ENCODE results near the gene VAMP4.

VAMP4 gene

GRCh38 chr1:171780583-171781175, 38.8 kb upstream of the VAMP4 start:
- Histone ChIP-seq H3K36me3 (ENCODE audit: control insufficient read depth in 2 of 2, insufficient read depth in 2 of 2, low read length in 2 of 2) (peaks cover 14% of the 10 kb centered on the region in 2 donors), H3K9ac (ENCODE audit: low read depth in 1 of 2, low read length in 2 of 2) (peak overlapping the region; percentile 77 to 85), H3K4me3 (ENCODE audit: low read length in 2 of 2) (peak overlapping the region; percentile 82 to 92), H3K27me3 (ENCODE audit: control insufficient read depth in 2 of 2, insufficient read depth in 2 of 2, low read length in 2 of 2) (no peaks in the 10 kb centered on the region), H3K27ac (ENCODE audit: low read depth in 2 of 2, low read length in 2 of 2) (peak overlapping the region; percentile 80 to 90), H3K9me3 (ENCODE audit: control insufficient read depth in 2 of 2, low read length in 2 of 2) (no peaks in the 10 kb centered on the region), H3K4me1 (ENCODE audit: control insufficient read depth in 2 of 2, insufficient read depth in 2 of 2, low read length in 2 of 2) (peaks cover 10 to 15% of the 10 kb centered on the region in 2 donors)

- no peaks in the 10 kb centered on the region for H3K9me3 ChIP-seq (ENCODE audit: control insufficient read depth in 2 of 2, low read length in 2 of 2)
- no peaks in the 10 kb centered on the region for H3K36me3 ChIP-seq (ENCODE audit: control insufficient read depth in 2 of 2, insufficient read depth in 2 of 2, low read length in 2 of 2)
- no peaks in the 10 kb centered on the region for H3K4me1 ChIP-seq (ENCODE audit: control insufficient read depth in 2 of 2, insufficient read depth in 2 of 2, low read length in 2 of 2)
- H3K4me3 ChIP-seq (ENCODE audit: low read length in 2 of 2), result no peak overlapping the region
- no peak overlapping the region for H3K27ac ChIP-seq (ENCODE audit: low read depth in 2 of 2, low read length in 2 of 2)
- H3K9ac ChIP-seq (ENCODE audit: low read depth in 1 of 2, low read length in 2 of 2), result no peak overlapping the region
- H3K27me3 ChIP-seq (ENCODE audit: control insufficient read depth in 2 of 2, insufficient read depth in 2 of 2, low read length in 2 of 2), result no peaks in the 10 kb centered on the region
Measured at GRCh38 chr1:171772312-171772711, 30.4 kb upstream of the VAMP4 start.

- H3K4me1 ChIP-seq (ENCODE audit: control insufficient read depth in 2 of 2, insufficient read depth in 2 of 2, low read length in 2 of 2), result no peaks in the 10 kb centered on the region
- H3K27me3 ChIP-seq (ENCODE audit: control insufficient read depth in 2 of 2, insufficient read depth in 2 of 2, low read length in 2 of 2), result no peaks in the 10 kb centered on the region
- H3K36me3 ChIP-seq (ENCODE audit: control insufficient read depth in 2 of 2, insufficient read depth in 2 of 2, low read length in 2 of 2), result no peaks in the 10 kb centered on the region
- H3K4me3 ChIP-seq (ENCODE audit: low read length in 2 of 2), result no peak overlapping the region
- H3K27ac ChIP-seq (ENCODE audit: low read depth in 2 of 2, low read length in 2 of 2), result no peak overlapping the region
- no peaks in the 10 kb centered on the region for H3K9me3 ChIP-seq (ENCODE audit: control insufficient read depth in 2 of 2, low read length in 2 of 2)
- no peak overlapping the region for H3K9ac ChIP-seq (ENCODE audit: low read depth in 1 of 2, low read length in 2 of 2)
Measured at GRCh38 chr1:171769754-171770153, 27.9 kb upstream of the VAMP4 start.

- Histone ChIP-seq H3K9me3 (ENCODE audit: control insufficient read depth in 2 of 2, low read length in 2 of 2) (no peaks in the 10 kb centered on the region), H3K4me1 (ENCODE audit: control insufficient read depth in 2 of 2, insufficient read depth in 2 of 2, low read length in 2 of 2) (no peaks in the 10 kb centered on the region), H3K36me3 (ENCODE audit: control insufficient read depth in 2 of 2, insufficient read depth in 2 of 2, low read length in 2 of 2) (no peaks in the 10 kb centered on the region), H3K27ac (ENCODE audit: low read depth in 2 of 2, low read length in 2 of 2) (no peak overlapping the region), H3K4me3 (ENCODE audit: low read length in 2 of 2) (no peak overlapping the region), H3K9ac (ENCODE audit: low read depth in 1 of 2, low read length in 2 of 2) (no peak overlapping the region), H3K27me3 (ENCODE audit: control insufficient read depth in 2 of 2, insufficient read depth in 2 of 2, low read length in 2 of 2) (no peaks in the 10 kb centered on the region)
Measured at GRCh38 chr1:171769171-171769570, 27.3 kb upstream of the VAMP4 start.

- Histone ChIP-seq H3K36me3 (ENCODE audit: control insufficient read depth in 2 of 2, insufficient read depth in 2 of 2, low read length in 2 of 2) (no peaks in the 10 kb centered on the region), H3K27me3 (ENCODE audit: control insufficient read depth in 2 of 2, insufficient read depth in 2 of 2, low read length in 2 of 2) (no peaks in the 10 kb centered on the region), H3K9ac (ENCODE audit: low read depth in 1 of 2, low read length in 2 of 2) (no peak overlapping the region), H3K9me3 (ENCODE audit: control insufficient read depth in 2 of 2, low read length in 2 of 2) (no peaks in the 10 kb centered on the region), H3K4me1 (ENCODE audit: control insufficient read depth in 2 of 2, insufficient read depth in 2 of 2, low read length in 2 of 2) (no peaks in the 10 kb centered on the region), H3K27ac (ENCODE audit: low read depth in 2 of 2, low read length in 2 of 2) (no peak overlapping the region), H3K4me3 (ENCODE audit: low read length in 2 of 2) (no peak overlapping the region)
Measured at GRCh38 chr1:171763764-171764163, 21.9 kb upstream of the VAMP4 start.

GRCh38 chr1:171762143-171762563, 20.3 kb upstream of the VAMP4 start:
- Histone ChIP-seq H3K9me3 (ENCODE audit: control insufficient read depth in 2 of 2, low read length in 2 of 2) (no peaks in the 10 kb centered on the region), H3K4me1 (ENCODE audit: control insufficient read depth in 2 of 2, insufficient read depth in 2 of 2, low read length in 2 of 2) (no peaks in the 10 kb centered on the region), H3K9ac (ENCODE audit: low read depth in 1 of 2, low read length in 2 of 2) (no peak overlapping the region), H3K27ac (ENCODE audit: low read depth in 2 of 2, low read length in 2 of 2) (no peak overlapping the region), H3K4me3 (ENCODE audit: low read length in 2 of 2) (no peak overlapping the region), H3K27me3 (ENCODE audit: control insufficient read depth in 2 of 2, insufficient read depth in 2 of 2, low read length in 2 of 2) (no peaks in the 10 kb centered on the region), H3K36me3 (ENCODE audit: control insufficient read depth in 2 of 2, insufficient read depth in 2 of 2, low read length in 2 of 2) (no peaks in the 10 kb centered on the region)

- Histone ChIP-seq H3K36me3 (ENCODE audit: control insufficient read depth in 2 of 2, insufficient read depth in 2 of 2, low read length in 2 of 2) (no peaks in the 10 kb centered on the region), H3K4me1 (ENCODE audit: control insufficient read depth in 2 of 2, insufficient read depth in 2 of 2, low read length in 2 of 2) (no peaks in the 10 kb centered on the region), H3K9ac (ENCODE audit: low read depth in 1 of 2, low read length in 2 of 2) (no peak overlapping the region), H3K27me3 (ENCODE audit: control insufficient read depth in 2 of 2, insufficient read depth in 2 of 2, low read length in 2 of 2) (no peaks in the 10 kb centered on the region), H3K9me3 (ENCODE audit: control insufficient read depth in 2 of 2, low read length in 2 of 2) (no peaks in the 10 kb centered on the region), H3K27ac (ENCODE audit: low read depth in 2 of 2, low read length in 2 of 2) (no peak overlapping the region), H3K4me3 (ENCODE audit: low read length in 2 of 2) (no peak overlapping the region)
Measured at GRCh38 chr1:171758011-171758410, 16.1 kb upstream of the VAMP4 start.

GRCh38 chr1:171756856-171757255, 15.0 kb upstream of the VAMP4 start:
- Histone ChIP-seq H3K9me3 (ENCODE audit: control insufficient read depth in 2 of 2, low read length in 2 of 2) (no peaks in the 10 kb centered on the region), H3K4me1 (ENCODE audit: control insufficient read depth in 2 of 2, insufficient read depth in 2 of 2, low read length in 2 of 2) (no peaks in the 10 kb centered on the region), H3K9ac (ENCODE audit: low read depth in 1 of 2, low read length in 2 of 2) (no peak overlapping the region), H3K27ac (ENCODE audit: low read depth in 2 of 2, low read length in 2 of 2) (no peak overlapping the region), H3K27me3 (ENCODE audit: control insufficient read depth in 2 of 2, insufficient read depth in 2 of 2, low read length in 2 of 2) (no peaks in the 10 kb centered on the region), H3K4me3 (ENCODE audit: low read length in 2 of 2) (no peak overlapping the region), H3K36me3 (ENCODE audit: control insufficient read depth in 2 of 2, insufficient read depth in 2 of 2, low read length in 2 of 2) (no peaks in the 10 kb centered on the region)

GRCh38 chr1:171754971-171755370, 13.1 kb upstream of the VAMP4 start:
- no peaks in the 10 kb centered on the region for H3K36me3 ChIP-seq (ENCODE audit: control insufficient read depth in 2 of 2, insufficient read depth in 2 of 2, low read length in 2 of 2)
- no peaks in the 10 kb centered on the region for H3K4me1 ChIP-seq (ENCODE audit: control insufficient read depth in 2 of 2, insufficient read depth in 2 of 2, low read length in 2 of 2)
- H3K9me3 ChIP-seq (ENCODE audit: control insufficient read depth in 2 of 2, low read length in 2 of 2), result no peaks in the 10 kb centered on the region
- H3K27ac ChIP-seq (ENCODE audit: low read depth in 2 of 2, low read length in 2 of 2), result no peak overlapping the region
- H3K27me3 ChIP-seq (ENCODE audit: control insufficient read depth in 2 of 2, insufficient read depth in 2 of 2, low read length in 2 of 2), result no peaks in the 10 kb centered on the region
- H3K9ac ChIP-seq (ENCODE audit: low read depth in 1 of 2, low read length in 2 of 2), result no peak overlapping the region
- H3K4me3 ChIP-seq (ENCODE audit: low read length in 2 of 2), result no peak overlapping the region

GRCh38 chr1:171754353-171754705, 12.5 kb upstream of the VAMP4 start:
- no peaks in the 10 kb centered on the region for H3K36me3 ChIP-seq (ENCODE audit: control insufficient read depth in 2 of 2, insufficient read depth in 2 of 2, low read length in 2 of 2)
- H3K9ac ChIP-seq (ENCODE audit: low read depth in 1 of 2, low read length in 2 of 2), result no peak overlapping the region
- H3K4me1 ChIP-seq (ENCODE audit: control insufficient read depth in 2 of 2, insufficient read depth in 2 of 2, low read length in 2 of 2), result no peaks in the 10 kb centered on the region
- H3K27ac ChIP-seq (ENCODE audit: low read depth in 2 of 2, low read length in 2 of 2), result no peak overlapping the region
- H3K4me3 ChIP-seq (ENCODE audit: low read length in 2 of 2), result no peak overlapping the region
- H3K9me3 ChIP-seq (ENCODE audit: control insufficient read depth in 2 of 2, low read length in 2 of 2), result no peaks in the 10 kb centered on the region
- H3K27me3 ChIP-seq (ENCODE audit: control insufficient read depth in 2 of 2, insufficient read depth in 2 of 2, low read length in 2 of 2), result no peaks in the 10 kb centered on the region

All from mucosa of rectum (tissue), 2 donors.